HG03354 (cell line): ENCODE measurements around the gene NETO1.

Source experiments
- ATAC-seq: cut with Tn5 transposase; IDR thresholded peaks from one replicate; pipeline ENCODE4 v1.9.1; 2021; ENCODE audit warnings: mild to moderate bottlenecking; ENCODE audit not compliant: unreplicated experiment, poor library complexity, severe bottlenecking

NETO1 gene

GRCh38 chr18:72847771-72848170 lies 20.0 kb downstream of the NETO1 start:
- ATAC-seq, result no peak

- ATAC-seq, result no peak
These were observed 20.9 kb downstream of the NETO1 start for GRCh38 chr18:72846736-72847533.

GRCh38 chr18:72843743-72844142 lies 24.0 kb downstream of the NETO1 start:
- ATAC-seq, result no peak

GRCh38 chr18:72840109-72840508 lies 27.7 kb downstream of the NETO1 start:
- no peak for ATAC-seq

- no peak for ATAC-seq
These were observed 33.1 kb downstream of the NETO1 start for GRCh38 chr18:72834731-72835130.

- no peak for ATAC-seq
These were observed 34.3 kb downstream of the NETO1 start for GRCh38 chr18:72833471-72833870.

- no peak for ATAC-seq
These were observed 37.7 kb downstream of the NETO1 start for GRCh38 chr18:72830109-72830508.

- no peak for ATAC-seq
These were observed 39.2 kb downstream of the NETO1 start for GRCh38 chr18:72828601-72829000.

- ATAC-seq, result no peak
These were observed 41.1 kb downstream of the NETO1 start for GRCh38 chr18:72826736-72827135.

GRCh38 chr18:72823345-72823744 lies 44.4 kb downstream of the NETO1 start:
- ATAC-seq, result no peak

GRCh38 chr18:72822202-72822601 lies 45.6 kb downstream of the NETO1 start:
- no peak for ATAC-seq

GRCh38 chr18:72820571-72820970 lies 47.2 kb downstream of the NETO1 start:
- ATAC-seq, result no peak

GRCh38 chr18:72819050-72819449 lies 48.7 kb downstream of the NETO1 start:
- ATAC-seq, result no peak

- peak; percentile 93 for ATAC-seq
These were observed 56.7 kb downstream of the NETO1 start for GRCh38 chr18:72811047-72811446.

- no peak for ATAC-seq
These were observed 59.1 kb downstream of the NETO1 start for GRCh38 chr18:72808680-72809079.

GRCh38 chr18:72799106-72799505 lies 68.7 kb downstream of the NETO1 start:
- ATAC-seq, result no peak

- ATAC-seq, result no peak
These were observed 84.3 kb downstream of the NETO1 start for GRCh38 chr18:72783530-72783929.

- ATAC-seq, result no peak
These were observed 92.9 kb downstream of the NETO1 start for GRCh38 chr18:72774914-72775313.

- ATAC-seq, result no peak
These were observed 94.9 kb downstream of the NETO1 start for GRCh38 chr18:72772916-72773315.

- no peak for ATAC-seq
These were observed 99.0 kb downstream of the NETO1 start for GRCh38 chr18:72768681-72769229.

GRCh38 chr18:72762515-72763122 lies 105.2 kb downstream of the NETO1 start:
- peak; percentile 89 for ATAC-seq
